Right renal cortex interstitium (tissue), 3 donors: Measurements from ENCODE around the gene PPP2R2D. TPM values are rescaled to one million over a fixed set of nuclear protein-coding genes. Genes with fewer than 3 reads are reported as not detected.
"Not testable (repeated sequence)": the region's sequence is repeated elsewhere in the genome, so short reads cannot be mapped to it uniquely, and the experiment has no call there.

Experiments
- DNase-seq, 3 donors: peaks; one replicate each; pipeline ENCODE4 v3.0.0-alpha.2; 2013; ENCODE audit warnings: low read depth in 3 of 3, low spot score in 2 of 3
- polyA plus RNA-seq, 3 donors: library from polyadenylated mRNA; unstranded; fragments of 120-200 nt; gene quantifications; one replicate each; pipeline ENCODE4 v1.2.1, GENCODE V29; 2013; ENCODE audit not compliant: insufficient read length in 3 of 3

The PPP2R2D gene
- polyA plus RNA-seq, 3 donors = 37.5 to 43.8 (median 43.5) TPM

DNA sequence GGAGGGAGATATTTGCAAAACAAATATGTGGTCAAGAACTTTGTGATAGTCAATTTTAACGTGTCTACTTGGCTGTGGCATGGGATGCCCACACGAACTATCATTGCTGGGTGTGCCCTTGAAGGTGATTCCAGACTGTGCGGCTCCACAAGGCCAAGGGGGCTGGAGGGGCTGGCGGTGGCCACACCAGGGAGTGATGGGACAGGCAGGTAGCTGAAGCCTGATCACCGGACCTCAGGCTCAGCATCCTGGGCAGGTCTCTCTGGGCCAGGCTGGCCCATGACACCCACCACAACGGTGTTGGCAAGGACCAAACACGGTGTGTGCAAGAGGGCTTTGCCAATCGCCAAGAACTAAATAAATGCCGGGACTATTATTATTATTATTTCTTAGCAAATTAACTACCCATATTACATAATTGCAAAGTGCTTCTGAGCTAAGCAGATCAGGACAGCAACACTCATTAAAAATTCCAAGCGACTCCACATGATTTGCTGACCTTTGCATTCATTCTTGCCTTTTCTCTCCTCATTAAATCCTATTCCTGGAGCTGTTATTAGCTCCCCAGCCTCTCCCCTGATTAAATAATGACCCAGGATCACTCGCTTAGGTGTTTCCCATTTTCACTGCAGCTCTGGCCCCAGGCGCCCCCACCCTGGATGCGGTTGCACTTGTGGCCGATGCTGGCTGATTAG, 35.4 kb upstream of the PPP2R2D start:
- no peak for DNase-seq

DNA sequence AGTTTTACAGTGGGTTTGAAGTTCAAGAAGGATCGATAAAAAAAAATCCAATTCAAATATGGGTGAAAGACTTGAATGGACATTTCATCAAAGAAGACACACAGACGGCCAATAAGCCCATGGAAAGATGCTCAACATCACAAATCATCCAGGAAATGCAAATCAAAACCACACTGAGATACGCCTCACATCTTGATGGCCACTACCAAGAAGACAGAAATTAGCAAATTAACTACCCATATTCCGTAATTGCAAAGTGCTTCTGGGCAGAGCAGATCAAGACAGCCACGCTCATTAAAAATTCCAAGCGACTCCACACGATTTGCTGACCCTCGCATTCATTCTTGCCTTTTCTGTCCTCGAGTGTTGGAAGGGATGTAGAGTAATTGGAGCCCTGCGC, 34.1 kb upstream of the PPP2R2D start:
- no peak for DNase-seq

DNA sequence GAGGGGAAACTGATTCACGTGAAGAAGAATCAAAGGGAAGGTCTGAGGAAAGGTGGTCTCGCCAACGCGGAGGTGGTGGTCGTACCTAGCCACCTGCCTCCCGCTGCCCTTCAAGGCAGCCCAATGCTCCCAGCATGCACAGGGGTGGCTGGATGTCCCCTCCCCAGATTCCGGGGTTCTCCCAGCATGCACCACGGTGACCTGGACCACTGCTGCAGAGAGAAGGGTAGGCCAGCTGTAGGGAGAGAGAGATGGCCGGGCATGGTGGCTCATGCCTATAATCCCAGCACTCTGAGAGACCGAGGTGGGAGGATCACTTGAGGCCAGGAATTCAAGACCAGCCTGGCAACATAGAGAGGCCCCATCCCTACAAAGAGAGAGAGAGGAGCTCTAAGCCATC, 32.4 kb upstream of the PPP2R2D start:
- DNase-seq = no peak

DNA sequence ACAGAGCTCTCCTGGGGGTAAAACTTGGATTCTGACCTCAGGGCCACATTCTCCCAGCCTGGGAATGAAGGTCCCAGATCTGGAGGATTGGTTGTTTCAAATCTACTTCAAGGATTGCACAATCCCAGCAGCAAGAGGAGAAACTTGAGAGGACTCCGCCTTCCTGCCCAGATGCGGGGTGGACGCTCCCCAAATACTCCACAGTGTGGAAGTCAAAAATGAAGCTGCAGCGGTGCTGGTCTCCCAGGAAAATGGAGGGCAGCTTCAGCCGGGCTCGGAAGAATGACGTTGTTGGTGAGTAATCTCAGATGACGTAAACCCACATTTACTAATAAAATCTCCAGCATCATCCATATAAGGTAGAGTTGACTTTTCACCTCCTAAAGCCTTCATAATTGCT, 31.5 kb upstream of the PPP2R2D start:
- no peak for DNase-seq

DNA sequence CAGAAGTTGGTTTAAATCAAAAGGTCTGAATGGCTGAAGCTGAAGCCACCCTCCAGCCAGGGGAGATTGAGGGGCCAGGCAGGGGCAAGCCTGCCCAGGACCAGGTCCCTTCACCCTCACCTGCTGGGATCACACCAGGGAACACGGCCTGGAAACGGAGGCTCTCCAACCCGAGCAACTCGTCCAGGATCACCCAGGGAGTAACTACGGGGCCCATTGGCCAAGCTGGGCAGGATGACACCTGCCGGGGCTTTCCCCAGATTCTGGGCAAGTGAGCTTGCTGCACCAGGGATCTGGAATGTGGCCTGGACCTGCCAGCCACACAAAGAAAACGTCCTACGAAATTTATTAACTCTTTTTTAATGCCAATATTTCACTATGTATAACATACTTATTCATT, 30.4 kb upstream of the PPP2R2D start:
- no peak for DNase-seq

DNA sequence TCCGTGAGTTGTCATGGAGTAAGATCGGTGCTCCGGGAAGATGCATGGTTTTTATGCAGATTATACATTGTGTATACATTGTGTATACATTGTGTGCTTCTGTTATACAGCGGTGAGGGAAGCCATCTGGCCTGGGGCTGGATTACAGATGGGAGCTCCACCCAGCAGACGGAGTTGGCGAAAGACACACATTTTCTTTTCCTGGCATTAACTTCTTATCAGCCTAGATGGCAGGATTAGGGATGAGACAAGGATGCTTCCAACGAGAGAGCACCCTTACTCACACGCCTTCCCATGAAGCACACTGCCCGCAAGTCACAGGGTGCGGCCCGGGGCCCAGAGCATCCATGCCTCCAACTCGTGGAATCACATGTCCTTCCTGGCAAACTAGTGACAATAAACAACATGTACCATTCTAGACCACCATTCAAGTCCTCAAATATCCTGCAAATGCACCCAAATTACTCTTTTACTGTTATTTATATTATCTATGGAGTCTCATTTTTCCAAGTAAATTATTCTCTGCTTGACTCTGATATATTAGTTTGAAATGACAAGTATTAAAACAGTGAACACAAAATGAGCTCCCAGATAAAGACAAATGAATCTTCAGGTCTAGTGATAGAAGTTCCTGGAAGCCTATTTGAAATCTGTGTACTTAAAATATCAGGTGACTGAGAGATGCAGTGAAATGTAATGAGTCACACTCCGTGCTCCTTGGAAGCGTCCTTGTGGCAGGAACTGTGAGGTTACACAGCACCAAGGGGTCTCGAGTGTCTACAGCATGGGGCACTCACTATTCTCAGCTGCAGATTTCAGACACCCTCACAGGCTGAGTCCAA, 29.8 kb upstream of the PPP2R2D start:
- DNase-seq = no peak

DNA sequence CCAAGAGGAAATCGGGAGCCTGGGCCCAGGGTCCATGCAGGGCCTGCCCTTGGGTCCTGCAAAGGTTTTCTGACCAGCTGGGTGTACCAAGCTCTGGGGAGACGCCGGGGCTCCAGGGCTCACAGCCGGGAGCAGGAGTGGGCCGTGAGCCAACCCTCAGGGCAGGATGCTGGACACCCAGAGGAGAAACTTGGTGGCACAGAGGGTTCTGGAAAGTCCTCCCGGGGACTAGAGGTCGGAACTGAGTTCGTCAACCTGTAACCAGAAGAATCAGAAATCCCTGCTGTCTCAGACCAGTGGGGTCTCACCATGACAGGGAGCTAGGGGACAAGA, 29.2 kb upstream of the PPP2R2D start:
- no peak for DNase-seq

DNA sequence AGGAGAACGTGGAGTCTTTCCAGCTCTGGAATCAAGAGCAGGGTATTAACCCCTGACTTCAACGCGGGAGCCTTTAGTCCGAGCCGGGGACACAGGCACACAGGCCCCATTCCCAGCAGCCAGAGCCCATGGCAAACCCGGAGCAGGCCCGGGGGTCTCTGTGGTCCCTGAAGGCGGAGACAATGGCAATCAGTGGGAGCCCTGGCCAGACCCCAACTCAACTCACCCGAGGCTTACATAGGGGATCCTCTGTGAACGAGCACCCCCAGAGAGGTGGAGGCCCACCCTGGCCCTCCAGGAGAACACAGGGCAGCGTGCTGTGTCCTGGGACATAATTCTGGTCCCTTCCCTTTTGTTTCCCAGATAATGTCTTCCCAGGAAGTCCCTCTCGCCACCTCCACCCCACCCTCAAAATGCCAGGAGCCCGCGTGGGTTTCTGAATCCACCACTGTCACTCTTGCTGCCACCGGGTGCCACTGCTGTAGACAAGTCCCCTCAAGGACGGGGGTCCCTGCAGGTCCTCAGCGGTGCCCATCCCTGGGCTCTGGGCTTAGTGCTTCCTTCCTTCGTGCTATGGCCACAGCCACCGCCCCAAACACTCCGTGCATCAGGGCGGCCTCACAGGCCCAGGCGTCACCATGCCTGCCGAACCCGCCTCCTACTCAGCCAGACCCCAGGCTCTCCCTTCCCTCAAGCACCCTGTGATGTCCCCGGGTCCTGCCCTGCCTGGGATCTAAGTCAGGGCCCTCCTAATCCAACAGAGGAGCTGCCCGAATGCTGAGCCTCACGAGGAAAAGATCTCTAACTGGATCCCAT, 28.6 kb upstream of the PPP2R2D start:
- no peak for DNase-seq

DNA sequence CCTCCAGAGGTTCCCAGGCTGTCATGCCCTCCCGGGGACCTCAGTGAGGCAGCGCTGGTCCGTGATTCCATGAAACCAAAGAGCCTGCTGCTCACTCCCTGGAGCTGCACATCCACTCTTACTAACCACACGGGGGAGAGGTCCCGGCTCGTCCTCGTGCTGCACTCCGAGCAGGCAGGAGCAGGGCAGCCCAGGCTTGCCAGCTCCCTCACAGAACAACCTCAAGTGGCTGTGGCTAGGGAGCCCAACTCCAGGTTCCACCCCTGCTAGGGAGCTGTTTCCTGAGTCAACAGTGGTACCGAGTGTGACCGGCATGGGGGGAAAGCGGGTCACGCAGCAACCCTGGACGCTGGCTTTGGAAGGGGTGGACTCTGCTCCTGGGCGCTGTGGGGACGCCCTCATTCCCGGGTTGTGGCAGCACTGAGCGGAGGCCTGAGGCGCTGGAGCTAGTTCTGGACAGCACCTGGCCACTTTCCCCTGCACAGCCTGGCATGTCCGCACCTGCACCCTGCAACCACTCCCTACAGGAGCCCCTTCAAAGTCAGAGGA, 27.9 kb upstream of the PPP2R2D start:
- DNase-seq = no peak

DNA sequence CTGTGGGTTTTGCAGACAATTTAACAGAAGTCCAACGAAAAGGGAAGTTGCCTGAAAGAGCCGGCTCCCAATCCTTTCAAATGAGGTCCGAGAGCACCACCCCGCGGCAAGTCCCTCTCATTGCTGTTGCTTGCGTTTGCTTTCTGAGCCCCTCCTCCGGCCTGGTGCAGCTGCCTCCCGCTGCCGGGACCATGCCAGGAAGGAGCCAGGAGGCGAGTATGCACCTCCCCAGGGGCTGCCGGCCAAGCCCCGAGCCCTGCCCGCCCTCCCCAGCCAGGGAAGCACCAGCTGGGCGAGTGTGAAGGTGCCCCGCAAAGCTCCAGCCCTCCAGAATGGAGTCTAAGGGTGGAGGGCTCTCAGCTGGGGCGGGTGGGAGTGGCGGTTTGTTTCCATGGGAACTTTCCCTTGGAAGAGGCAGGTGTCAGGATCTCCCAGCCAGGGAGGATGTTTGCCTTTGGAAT, 25.8 kb upstream of the PPP2R2D start:
- peak; percentile 56 to 73 (median 64) for DNase-seq

DNA sequence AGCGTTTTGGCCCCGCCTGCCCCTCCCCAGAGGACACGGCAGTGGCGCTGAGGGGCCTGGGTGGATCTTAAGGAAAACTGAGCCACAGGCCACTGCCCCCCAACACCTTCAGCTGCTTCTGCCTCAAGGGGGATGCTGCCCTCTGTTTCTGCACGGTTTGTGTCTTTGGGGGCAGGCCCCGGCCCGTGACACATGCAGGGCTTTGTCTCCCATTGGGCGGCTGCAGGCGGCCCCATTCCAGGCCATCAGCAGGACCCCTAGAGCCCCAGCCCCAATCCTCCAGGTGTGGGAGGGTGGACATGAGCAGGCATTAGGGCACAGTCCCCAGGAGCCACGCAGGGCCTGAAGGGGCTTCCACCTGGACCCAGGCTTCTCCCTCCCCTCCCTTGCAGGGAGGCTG, 25.3 kb upstream of the PPP2R2D start:
- DNase-seq = no peak

DNA sequence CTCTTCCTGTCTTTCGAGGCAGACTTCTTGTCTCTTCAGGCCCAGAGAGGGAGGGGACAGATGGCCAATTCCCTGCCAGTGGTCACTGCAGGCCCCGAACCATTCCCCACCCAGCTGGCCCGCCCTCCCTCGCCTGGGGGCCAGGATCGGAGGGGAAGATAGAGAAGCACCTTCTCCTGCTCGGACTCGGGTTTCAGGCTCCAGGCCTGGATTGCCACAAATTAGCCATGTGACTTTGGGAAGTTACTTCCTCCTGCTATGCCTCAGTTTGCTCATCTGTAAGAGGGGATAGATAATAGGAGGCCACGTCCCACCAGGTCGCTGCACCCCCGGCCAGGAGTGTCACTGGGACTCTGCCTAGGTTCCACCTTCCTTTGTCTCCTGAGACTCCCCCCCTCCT, 24.8 kb upstream of the PPP2R2D start:
- DNase-seq = no peak

DNA sequence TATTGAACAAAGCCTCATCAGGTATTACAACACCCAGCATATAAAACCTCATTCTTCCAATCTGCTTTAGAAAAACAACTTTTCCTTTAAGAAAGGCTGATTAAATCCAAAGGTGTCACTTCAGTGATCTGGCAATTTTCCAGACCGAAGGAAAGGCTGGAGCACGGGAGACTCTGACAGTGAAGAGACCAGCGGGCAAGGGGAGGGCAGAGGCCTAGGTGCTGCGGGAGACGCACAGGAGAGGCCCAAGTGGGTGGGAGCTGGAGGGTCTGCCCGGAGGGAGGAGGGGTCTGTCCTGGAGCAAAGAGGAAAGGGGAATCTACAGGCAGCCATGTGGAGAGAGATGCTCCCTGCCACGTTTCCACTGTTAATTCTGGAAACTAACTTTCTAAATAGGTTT, 24.3 kb upstream of the PPP2R2D start:
- DNase-seq = no peak

DNA sequence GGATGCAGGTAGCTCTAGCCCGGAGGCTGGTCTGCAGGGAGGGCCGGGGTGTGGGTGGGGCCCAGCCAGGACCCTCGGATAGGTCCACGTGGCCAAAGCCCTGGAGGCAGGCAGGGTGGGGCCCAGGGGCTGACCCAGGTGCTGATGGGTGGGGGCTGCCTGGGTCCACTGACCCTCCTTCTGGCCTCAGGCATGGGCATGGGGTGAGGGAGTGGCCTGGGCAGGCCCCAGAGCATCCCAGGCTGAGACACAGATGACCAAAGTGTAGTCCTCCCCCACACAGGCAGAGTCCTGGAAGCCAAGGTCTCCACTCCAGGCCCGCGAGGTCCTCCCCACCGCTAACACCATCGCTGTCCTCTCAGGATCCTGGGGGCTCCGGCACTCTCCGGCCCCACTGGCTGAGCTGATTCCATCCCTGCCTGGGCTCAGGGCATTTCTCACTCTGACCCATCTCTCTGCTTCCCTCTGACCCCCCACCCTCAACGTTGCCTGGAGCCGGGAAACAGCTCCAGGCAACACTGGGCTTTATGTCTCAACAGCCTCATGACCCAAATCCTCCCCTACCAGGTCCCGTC, 20.7 kb upstream of the PPP2R2D start:
- no peak for DNase-seq

DNA sequence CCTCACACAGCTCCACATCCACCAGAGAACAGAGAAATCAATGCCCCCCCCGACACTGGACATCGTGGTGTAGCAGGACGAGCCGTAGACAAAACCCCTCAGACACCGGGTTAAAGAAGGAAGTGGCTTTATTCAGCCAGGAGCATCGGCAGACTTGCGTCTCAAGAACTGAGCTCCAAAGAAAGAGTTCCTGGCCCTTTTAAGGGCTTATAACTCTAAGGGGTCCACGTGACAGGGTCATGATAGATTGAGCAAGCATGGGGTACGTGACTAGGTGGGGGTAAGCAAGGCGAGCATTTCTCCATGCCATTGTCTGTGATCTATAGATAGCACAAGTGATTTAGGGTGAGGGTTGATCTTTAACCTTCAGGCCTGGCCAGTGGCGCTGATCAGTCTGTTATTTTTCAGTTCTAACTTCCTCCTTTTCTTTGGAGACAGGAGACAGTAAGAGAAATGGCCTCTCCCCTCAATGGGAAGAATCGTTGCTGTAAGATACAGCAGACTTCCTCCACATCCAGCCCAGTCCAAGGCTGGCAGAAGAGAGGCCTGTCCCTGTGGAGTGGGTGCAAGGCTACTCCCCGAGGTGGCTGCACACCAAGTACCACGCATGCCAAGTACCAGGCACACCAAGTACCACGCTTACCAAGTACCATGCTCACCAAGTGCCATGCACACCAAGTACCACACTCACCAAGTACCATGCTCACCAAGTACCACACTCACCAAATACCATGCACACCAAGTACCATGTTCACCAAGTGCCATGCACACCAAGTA, 19.5 kb upstream of the PPP2R2D start:
- no peak for DNase-seq

DNA sequence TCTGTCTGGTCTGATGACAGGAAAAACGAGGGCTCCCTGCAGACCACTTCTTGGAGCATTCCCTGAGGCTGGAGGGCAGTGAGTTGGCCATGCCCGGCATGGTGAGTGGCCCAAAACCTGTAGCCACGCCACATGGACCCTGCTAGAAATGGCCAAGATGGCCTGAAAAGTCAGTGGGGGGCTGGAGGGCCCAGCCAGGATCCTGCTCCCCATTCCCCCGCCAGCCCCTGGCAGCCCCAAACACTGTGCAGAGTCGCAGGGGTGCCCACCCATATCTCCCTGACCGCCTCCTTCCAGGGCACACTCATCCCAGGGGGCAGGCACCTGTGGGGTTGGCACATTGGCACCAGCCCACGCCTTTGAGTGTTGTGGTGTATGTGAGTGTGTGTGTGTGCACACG, 18.7 kb upstream of the PPP2R2D start:
- no peak for DNase-seq

DNA sequence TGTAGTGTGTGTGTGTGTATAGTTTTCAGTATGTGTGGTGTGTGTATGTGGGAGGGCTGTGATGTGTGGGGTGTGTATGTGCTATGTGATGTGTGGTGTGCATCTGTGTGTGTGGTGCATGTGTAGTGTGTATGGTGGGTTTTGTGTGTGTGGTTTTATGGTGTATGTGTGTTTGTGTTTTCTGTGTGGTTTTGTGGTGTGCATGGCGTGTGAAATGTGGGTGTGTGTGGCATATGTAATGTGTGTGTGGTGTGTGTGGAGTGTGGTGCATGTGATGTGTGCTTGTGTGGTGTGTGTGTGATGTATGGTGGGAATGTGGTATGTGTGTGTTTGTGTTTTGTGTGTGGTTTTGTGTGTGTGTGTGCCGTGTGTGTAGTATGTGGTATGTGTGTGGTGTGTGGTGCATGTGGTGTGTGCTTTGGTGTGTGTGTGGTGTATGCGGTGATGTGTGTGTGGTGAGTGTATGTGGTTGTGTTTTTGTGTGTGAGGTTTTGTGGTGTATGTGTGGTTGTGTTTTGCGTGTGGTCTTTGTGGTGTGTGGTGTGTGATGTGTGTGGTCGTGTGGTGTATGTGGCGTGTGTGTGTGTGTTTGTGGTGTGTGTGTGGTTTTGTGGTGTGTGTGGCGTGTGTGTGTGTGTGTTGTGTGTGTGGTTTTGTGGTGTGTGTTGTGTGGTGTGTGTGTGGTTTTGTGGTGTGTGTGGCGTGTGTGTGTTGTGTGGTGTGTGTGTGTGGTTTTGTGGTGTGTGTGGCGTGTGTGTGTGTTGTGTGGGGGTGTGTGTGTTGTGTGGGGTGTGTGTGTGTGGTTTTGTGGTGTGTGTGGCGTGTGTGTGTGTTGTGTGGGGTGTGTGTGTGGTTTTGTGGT, 18.0 kb upstream of the PPP2R2D start:
- DNase-seq = no peak

DNA sequence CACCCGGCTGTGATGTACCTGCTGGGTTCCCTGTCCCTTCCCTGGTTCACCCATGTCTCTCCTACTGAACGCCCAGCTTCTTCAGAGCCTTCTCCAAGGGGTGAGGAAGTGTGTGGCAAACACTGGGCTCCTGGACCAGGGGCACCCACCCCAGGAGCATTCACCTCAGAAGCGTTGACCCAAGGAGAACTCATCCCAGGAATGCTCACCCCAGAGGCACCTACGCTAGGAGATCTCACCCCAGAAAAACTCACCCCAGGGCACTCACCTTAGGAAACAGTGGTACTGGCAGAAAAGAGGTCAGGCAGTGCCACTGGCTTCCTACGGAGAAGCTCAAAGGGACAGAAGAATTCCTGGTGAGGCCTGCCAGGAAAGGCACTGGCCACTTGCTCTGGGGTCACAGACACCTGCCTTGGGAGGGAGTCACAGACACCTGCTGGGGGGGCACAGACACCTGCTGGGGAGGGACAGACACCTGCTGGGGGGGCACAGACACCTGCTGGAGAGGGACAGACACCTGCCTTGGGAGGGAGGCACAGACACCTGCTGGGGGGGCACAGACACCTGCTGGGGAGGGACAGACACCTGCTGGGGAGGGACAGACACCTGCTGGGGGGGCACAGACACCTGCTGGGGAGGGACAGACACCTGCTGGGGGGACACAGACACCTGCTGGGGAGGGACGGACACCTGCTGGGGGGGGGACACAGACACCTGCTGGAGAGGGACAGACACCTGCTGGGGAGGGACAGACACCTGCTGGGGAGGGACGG, 17.0 kb upstream of the PPP2R2D start:
- DNase-seq = not testable (repeated sequence)
